Dedifferentiated amniotic fluid mesenchymal stem cell (primary cell): ENCODE data around the gene GPC3.
"Not testable (repeated sequence)": the region's sequence is repeated elsewhere in the genome, so short reads cannot be mapped to it uniquely, and the experiment has no call there.

Experiments
- DNase-seq: peaks from one replicate; pipeline ENCODE4 v3.0.0-alpha.2; 2016; ENCODE audit errors: extremely low spot score

The GPC3 gene

DNA sequence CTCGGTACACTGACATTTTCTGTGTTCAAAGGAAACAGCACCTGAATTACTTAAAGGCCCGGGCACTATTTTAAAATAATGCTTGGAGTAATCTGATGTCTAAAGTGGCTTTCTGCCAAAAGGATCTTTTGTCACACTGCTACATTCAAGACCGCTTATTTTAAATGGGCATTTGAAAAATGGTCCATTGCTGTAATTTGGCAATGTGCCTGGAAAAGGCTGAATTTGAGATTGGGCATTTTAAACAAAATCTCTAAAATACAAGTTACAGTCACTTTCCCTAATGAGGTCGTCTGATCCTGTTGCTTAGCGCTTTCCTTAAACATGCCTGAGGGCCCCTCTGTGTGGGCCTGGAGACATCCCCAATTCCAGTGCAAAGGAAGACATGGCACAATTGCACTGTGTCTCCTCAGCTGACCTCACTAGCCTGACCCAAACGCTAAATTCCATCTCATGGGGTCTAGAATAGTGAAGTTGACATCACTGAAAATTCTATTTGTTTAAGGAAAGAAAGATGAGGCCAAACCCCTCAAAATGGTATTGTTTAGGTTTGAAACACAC is 214.2 kb downstream of the GPC3 start:
- no peak for DNase-seq

DNA sequence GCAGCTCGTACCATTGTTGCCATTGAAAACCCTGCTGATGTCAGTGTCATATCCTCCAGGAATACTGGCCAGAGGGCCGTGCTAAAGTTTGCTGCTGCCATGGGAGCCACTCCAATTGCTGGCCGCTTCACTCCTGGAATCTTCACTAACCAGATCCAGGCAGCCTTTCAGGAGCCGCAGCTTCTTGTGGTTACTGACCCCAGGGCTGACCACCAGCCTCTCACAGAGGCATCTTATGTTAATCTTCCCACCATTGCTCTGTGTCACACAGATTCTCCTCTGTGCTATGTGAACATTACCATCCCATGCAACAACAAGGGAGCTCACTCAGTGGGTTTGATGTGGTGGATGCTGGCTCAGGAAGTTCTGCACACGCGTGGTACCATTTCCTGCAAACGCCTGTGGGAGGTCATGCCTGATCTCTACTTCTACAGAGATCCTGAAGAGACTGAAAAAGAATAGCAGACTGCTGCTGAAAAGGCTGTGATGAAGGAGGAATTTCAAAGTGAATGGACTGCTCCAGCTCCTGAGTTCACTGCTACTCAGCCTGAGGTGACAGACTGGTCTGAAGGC is 222.3 kb downstream of the GPC3 start:
- DNase-seq: not testable (repeated sequence)

DNA sequence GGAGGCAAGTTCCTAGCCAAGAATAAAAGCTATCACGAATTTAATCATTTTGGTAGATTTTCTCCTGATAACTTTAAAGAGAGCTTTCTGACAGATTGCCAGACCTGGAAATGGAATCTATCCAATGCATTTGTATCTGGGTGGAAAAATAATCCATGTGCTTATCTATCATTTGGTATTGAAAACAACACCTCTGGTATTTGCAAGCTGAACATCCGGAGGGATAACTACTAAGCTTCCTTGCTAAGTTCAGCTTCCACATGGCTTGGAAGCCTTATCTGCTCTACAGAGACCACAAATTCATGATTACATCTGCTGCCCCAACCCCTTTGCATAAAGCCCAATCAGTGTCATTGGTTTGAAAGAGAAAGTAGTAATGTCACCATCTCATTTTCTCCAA is 230.7 kb downstream of the GPC3 start:
- DNase-seq: no peak

DNA sequence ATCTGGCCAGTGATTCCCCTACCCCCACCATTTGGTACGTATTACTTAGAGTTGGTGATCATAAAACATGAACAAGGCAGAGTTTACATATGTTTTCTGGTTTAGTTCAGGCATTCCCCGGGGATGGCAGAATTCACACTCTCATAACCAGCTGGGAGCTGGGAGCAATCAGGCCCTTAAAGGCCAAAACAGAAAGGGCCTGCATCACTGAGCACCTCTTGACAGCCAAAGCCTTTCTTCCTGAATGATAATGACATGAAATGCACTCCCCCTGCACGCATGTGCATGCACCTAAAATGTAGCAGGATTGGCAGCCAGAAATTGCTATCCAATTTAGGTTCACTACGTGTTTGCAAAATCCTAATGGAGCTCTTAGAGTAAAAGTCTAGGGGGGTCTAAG is 235.4 kb downstream of the GPC3 start:
- no peak for DNase-seq

DNA sequence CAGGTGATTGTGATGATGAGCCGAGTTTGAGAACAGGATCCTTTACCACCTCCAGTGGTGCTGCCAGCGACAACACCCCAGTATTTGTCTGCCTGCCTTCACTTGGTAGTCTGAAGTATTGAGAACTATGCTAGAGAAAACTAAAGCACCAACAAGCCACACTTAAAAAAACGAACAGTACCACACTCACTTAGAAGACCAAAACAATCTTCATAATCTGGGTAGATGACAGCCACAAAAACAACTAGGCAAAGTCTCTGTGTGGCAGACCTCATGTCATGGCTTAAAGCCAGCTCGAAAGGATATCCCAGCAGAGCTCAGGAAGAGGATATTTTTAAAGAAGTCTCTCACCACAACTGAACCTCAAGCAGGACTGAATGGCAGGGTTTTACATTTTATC is 236.0 kb downstream of the GPC3 start:
- DNase-seq: no peak

DNA sequence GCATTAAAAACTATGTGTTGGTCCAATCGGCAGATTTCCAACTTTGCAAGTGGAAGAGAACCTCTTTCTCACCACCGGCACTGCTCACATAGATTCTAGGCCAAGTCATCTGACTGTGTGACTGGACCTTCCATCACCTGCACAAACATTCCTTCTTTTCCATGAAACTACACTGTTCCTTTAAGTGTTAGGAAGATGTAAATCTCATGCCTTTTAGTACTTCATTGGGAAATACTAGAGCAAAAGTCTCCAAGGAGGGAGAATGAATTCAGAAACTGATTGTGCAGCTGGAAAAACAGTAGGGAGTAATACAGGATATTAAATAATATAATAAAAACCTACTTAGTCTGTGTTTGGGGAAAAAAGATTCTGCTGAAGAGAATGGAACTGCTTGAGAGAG is 238.2 kb downstream of the GPC3 start:
- DNase-seq: no peak

DNA sequence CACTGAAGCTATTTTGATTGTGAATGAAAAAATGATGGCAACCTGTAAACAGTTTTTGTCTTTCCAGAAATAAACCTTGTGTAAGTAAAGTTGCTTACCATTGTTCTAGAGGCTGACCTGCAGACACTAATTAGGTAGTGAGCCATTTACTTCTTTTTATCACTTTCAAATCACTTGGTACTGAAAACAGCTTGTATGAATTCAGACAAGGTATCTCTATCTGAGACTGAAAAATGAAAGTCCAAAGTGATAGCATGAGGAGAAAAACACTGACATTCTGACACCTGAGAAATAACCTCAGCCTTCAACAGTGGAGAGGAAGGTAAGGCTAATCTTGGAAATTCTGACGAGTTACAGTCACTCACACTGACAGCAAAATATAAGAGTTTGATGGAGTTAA is 238.8 kb downstream of the GPC3 start:
- DNase-seq: no peak

DNA sequence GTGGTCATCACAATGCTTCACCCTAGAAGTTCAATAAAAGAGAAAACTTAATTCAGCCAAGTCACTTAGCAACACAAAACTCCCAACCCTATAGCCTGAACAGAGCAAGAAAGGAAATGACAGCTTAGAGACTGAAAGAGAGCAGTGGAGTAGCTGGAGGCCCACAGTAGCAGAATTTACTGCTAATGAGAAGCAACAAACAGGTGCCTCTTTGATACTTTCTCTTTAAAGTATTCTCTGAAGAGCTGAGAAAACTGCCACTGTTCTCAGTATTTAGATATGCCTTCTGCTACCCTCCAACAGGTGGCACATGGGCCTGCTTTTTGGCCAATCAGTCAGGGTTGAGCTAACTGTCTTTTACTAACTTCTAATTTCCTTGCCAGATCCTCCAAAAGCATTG is 240.0 kb downstream of the GPC3 start:
- no peak for DNase-seq

DNA sequence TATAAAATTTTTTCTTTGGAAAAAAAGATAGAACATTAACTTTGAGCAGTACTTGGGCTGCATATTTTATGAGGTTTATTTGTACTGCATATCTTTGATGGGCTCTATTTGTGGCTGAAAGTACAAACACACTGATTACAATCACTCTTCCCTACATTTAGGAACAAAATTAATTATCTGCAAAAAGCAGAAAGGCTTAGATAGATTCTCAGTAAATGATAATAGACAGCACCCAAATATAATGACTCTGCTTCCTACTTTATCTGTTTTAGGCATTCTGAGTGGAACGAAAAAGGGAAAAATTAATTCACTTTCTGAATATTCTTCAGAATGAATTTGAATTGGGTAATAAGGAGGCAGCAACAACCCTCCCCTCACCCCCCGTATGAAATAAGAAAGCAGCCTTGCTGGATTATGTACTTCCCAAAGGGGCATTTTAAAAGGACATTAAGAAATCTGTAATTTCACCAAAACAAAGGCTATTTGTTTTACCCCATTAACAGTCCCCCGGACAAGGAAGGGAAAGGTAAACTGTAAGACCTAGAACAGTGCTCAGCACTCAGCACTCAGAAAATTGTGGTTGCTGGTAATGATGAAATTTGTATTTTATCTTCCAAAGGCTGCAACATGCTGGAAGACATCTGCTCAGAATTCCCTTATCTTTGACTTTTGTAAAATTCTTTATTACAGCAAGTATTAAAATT is 242.6 kb downstream of the GPC3 start:
- DNase-seq: no peak

DNA sequence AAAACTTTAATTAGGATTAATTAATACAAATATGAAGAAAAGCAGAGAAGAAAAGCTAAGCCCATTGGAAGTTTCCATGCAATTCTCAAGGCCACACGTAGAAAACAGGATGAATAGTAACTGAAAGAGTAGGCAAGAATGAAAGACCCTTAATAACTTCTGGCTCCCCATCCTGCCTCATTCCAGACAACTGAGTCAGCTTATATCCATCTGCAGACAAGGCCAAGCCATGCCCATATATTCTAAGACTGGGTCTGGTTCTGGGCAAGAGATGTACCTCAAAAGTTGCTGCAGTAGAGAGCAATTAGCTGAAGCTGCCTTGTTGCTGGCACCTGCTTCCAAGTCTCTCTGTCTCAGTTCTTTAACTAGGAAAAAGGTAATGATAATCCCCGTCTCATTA is 244.1 kb downstream of the GPC3 start:
- DNase-seq: no peak

DNA sequence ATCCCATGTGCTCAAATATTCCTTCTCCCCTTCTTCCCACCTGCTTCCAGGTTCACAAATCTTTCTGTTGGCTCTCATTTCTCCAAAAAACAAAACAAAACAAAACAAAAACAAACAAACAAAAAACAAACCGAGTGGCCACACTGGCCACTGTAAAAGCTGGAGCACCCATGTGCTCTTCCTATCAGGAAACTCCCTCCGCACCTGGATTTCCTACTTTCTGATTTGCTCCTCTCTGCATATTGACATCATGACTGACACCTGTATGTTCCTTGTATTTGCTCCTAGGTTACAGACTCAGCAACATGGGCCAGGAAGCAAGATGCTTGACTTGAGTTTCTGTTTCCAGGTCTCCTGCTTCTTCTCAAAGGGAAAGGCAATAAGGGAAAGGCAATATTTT is 258.8 kb downstream of the GPC3 start:
- DNase-seq: no peak

DNA sequence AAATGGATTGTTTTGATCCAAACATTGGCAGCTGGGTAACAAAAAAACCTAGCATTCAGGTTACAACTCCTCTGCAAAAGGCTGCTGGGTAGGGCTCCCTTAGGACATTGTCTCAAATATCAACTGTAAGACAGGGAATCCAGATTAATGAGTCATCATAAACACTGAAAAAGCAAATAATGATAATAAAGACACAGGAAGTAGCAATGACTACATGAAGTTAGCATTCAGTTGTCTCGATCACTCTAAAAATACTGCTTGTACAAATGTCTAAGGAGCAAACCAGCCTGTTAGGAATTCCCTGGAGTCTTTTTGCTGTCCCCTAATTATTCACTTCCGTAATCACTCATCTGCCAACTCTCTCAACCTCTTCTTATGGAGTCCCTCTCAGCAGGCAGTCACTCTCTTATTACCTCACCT is 259.2 kb downstream of the GPC3 start:
- peak; percentile 47 for DNase-seq

DNA sequence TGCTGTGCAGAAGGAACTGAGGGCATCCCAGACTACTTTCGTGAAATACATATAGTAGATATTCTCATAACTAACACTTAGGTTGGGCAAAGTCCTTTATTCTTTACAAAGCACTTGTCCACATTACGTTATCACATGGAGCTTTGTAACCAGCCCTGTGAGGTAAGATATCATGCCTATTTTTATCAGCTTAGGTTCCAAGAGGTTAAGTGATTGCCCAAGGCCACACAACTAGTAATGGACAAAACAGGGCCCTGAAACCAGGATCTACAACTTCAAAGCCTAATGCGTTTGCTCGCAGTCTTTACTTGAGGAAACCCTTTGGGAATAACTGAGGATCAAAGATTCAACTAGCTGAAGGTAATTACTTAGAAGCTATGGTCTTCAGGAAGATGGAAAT is 261.5 kb downstream of the GPC3 start:
- no peak for DNase-seq

DNA sequence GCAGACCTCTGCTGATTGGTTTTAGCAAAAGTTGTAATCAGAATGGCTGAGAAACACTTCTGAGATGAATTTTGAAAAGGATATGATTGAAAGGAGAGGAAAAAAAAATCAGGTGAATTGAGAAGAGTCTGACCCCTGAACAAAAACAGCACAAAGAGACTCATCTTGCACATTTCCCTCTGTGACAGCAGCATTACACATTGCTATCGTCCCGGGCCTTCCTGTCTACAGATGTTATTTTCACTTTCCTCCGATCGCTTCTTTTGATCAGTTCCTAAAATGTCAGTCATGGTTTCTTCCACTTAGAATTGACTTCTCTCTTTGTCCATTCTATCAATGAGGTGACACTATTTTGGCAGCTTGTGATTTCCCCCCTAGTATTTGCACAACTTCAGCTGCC is 262.6 kb downstream of the GPC3 start:
- no peak for DNase-seq

DNA sequence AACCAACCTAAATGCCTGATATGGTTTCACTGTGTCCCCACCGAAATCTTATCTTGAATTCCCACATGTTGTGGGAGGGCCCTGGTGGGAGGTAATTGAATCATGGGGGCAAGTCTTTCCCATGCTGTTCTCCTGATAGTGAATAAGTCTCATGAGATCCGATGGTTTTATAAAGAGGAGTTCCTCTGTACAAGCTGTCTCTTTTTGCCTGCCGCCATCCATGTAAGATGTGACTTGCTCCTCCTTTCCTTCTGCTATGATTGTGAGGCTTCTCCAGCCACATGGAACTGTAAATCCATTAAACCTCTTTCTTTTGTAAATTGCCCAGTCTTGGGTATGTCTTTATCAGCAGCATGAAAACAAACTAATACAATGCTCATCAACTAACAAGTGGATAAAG is 265.1 kb downstream of the GPC3 start:
- not testable (repeated sequence) for DNase-seq

DNA sequence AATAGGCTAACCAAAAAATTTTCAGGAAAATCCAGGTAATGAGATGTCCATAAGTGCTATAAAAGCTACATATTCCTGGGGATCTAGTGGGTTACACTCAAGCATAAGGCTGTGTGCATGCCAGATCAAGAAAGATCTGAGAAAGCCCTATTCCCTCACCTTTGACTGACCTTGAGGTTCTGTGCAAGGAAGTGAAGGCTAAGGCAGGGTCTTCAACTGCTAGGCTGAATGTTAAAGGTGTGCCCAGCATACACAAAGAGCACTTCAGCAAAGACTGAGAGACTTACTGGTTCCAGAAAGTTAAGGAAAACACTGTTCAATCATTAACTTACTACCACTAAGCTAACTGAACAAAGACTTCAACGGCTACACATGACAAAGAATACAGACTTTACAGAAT is 269.7 kb downstream of the GPC3 start:
- DNase-seq: no peak

DNA sequence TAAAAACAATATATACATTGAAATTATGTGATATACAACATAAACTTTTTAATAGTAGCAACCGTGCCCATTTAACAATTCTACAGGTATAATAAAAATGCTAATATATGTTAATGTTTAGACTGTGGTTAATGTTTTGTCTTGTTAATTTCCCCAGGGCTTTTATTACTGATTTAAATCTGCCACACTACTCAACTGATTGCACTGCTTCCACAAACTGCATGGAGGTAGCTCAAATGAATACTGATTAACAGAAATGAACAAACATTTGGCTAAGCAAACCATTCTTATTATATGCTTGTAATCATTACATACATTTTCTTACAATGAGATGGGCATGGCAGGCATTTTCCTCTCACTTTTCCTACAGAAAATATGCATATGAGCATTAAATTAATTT is 275.9 kb downstream of the GPC3 start:
- no peak for DNase-seq

DNA sequence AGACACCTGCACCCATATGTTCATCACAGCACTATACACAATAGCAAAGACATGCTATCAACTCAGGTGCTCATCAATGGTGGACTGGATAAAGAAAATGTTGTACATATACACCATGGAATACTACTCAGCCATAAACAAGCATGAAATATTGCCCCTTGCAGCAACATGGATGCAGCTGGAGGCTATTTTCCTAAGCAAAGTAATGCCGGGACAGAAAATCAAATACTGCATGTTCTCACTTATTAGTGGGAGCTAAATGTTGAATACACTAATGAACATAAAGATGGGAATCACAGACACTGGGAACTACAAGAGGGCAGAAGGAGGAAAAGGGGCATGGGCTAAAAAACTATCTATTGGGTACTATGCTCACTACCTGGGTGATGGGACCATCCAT is 278.5 kb downstream of the GPC3 start:
- no peak for DNase-seq

DNA sequence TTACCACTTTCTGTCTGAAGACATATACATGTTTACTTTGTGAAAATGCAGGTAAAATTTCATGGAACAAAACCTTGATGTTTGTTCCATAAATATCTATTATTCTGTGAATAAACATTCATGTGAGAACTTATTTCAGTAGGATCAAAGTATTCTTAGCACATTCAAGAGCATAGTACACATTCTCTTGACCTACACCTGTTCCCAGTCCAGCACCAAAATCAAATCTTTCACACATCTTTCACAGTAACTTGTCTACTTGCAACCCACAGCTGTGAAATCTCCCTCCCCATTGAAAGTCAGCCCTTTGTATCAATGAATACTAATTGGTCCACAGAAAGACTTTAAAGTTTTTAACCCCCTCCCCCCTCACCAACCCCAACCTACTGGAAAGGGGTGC is 283.2 kb downstream of the GPC3 start:
- DNase-seq: no peak

DNA sequence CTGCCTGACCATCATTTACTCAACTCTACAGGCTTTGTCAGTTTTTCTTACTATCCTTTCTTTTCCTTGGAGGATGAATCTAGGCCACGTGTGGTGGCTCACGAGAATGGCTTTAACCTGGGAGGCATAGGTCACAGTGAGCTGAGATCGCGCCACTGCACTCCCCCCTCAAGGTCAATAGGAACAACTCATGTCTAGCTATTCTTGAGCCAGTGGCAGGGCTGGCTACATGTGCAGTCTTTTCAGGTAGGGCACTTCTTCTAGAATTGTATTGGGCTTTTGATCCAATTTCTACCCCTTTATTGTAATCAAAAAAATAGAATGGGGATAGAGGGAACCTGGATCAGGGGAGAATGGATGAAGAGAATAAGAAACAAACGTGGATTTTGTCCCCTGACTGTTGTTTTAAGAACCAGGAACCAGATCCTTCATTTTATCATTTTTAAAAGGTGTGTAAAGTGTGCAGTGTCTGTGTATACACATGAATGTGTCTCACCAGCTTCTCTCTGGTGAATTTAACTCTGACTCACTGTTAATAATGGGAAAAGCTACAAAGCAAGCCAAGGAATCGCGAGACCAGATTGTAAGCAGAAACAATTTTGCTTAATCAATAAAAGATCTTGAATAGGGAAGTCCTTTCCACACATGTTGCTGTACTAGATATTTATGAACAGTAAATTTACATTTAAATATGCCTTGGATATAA is 286.2 kb downstream of the GPC3 start:
- no peak for DNase-seq

DNA sequence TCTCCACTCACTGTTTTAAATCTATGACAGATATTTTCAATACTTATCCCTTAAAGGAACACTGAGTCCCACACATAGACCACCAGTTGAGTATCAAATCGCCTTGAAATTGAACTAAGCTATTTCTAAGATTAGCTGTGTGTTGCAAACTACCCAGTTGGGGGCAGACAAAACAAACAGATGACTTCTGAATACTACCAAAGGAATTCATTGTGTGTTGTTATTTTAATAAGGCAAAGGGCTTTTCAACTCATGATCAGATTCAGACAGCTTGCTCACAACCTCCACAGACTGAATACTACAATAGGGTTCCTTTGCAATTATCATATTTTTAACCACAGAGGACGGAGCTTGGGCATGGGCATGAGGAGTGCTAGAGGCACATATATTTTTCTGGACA is 287.1 kb downstream of the GPC3 start:
- DNase-seq: no peak

DNA sequence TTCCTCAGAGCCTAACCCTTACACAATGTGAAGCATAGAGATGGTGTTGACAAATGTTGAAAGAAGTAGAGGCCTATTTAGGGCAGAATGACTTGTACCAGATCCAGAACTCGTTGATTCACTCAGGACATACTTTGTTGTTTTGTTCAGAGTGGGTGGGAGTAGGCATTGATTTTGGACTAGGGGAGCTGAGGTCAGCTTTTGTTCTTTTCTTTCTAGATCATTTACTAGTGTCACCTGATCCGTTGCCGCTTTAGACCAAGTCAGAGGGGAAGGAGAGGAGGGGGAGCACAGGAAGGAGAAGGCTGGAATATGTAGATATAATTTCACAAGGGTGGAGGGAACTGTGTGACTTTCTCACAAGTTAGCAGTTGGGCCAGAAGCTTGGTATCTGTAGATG is 287.7 kb downstream of the GPC3 start:
- DNase-seq: no peak

DNA sequence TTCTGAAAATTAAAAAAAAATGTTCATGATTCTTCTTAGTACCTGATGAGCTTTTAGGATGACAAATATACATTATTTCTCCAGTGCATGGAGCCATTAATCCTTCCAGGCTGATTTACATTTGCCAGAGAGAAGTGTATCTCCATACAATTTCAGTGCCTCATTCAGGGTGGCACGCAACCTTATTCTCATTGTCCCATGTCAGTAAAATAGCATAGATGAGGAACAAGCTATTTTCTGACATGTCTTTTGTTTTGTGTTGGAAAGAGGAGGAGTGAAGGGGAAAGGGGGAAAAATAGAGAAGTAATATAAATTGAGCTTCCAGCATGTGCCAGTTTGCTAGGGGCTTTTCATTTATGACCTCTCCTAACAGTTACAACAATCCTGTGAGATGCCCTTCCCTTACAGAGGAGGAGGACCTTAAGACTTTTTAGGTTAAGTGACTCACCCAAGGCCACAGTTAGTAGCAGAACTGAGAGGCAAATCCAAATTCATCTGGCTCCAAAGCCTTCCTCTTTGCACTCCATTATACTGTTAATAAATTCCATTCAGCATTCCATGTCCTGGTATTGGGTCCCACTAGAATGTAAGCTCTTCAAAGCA is 295.3 kb downstream of the GPC3 start:
- DNase-seq: no peak
